ENCODE results near the gene TJP2. TPM values are rescaled to one million over a fixed set of nuclear protein-coding genes. Genes with fewer than 3 reads are reported as not detected.

TJP2 gene
- total and polyA plus RNA-seq, 12 donors = 24.2 to 117 (median 82.4) TPM

- H3K36me3 ChIP-seq = peaks cover 0 to 92% (median 56%) of the 10 kb centered on the region in 9 donors
- H3K27me3 ChIP-seq = no peaks in the 10 kb centered on the region
- intact Hi-C loops (cut with DNase I) = loop anchor here in 3 of 10 donors (5.0 to 10.0 kb wide), 3 partner anchors 162 to 172 kb away; no protein-coding TSS in a partner anchor
- H3K4me3 ChIP-seq = no peak overlapping the region
- DNase-seq (no peak), ATAC-seq (peak in 3 of 8 donors; percentile 9 to 36 (median 14))
- WGBS, 2 donors = 94 to 95% methylated on average over 8 of the region's 8 CpGs
- peak overlapping the region in 1 of 10 donors; percentile 28 for H3K27ac ChIP-seq
- H3K9me3 ChIP-seq = no peaks in the 10 kb centered on the region
- no peaks in the 10 kb centered on the region for H3K4me1 ChIP-seq
- no peak for TF ChIP-seq CTCF (IDR thresholded peaks at IDR 0.05)
These were observed 48.9 kb downstream of the TJP2 start for GRCh38 chr9:69222970-69223369.

- peaks cover 0 to 92% (median 53%) of the 10 kb centered on the region in 9 donors for H3K36me3 ChIP-seq
- H3K4me1 ChIP-seq = no peaks in the 10 kb centered on the region
- no peaks in the 10 kb centered on the region for H3K9me3 ChIP-seq
- 41 to 51% methylated on average over 2 of the region's 2 CpGs for WGBS, 2 donors
- intact Hi-C loops (cut with DNase I) = loop anchor here in 3 of 10 donors (5.0 to 10.0 kb wide), 3 partner anchors 161 to 171 kb away; no protein-coding TSS in a partner anchor
- TF ChIP-seq CTCF (IDR thresholded peaks at IDR 0.05) = peak; percentile 30 to 71 (median 62)
- DNase-seq (peak in 1 of 2 donors; percentile 37), ATAC-seq (peak; percentile 67 to 91 (median 80))
- no peak overlapping the region for H3K4me3 ChIP-seq
- peak overlapping the region in 1 of 10 donors; percentile 28 for H3K27ac ChIP-seq
- H3K27me3 ChIP-seq = no peaks in the 10 kb centered on the region
These were observed 49.5 kb downstream of the TJP2 start for GRCh38 chr9:69223605-69224004.

GRCh38 chr9:69229367-69229766, 55.3 kb downstream of the TJP2 start:
- no peak for TF ChIP-seq CTCF (IDR thresholded peaks at IDR 0.05)
- no peak overlapping the region for H3K27ac ChIP-seq
- H3K4me3 ChIP-seq = no peak overlapping the region
- WGBS, 2 donors = 73 to 88% methylated on average over 5 of the region's 5 CpGs
- no peaks in the 10 kb centered on the region for H3K27me3 ChIP-seq
- intact Hi-C loops (cut with DNase I) = loop anchor here in 2 of 10 donors (10.0 kb wide), 2 partner anchors 155 to 165 kb away; no protein-coding TSS in a partner anchor
- no peaks in the 10 kb centered on the region for H3K9me3 ChIP-seq
- no peak for DNase-seq
- peaks cover 0 to 99% (median 33%) of the 10 kb centered on the region in 9 donors for H3K36me3 ChIP-seq
- H3K4me1 ChIP-seq = peaks cover 0 to 7% (median 0%) of the 10 kb centered on the region in 9 donors
- no peak for ATAC-seq

GRCh38 chr9:69232135-69232534, 58.1 kb downstream of the TJP2 start:
- Histone ChIP-seq H3K9me3 (no peaks in the 10 kb centered on the region), H3K4me1 (peaks cover 0 to 20% (median 0%) of the 10 kb centered on the region in 9 donors), H3K36me3 (peaks cover 0 to 98% (median 28%) of the 10 kb centered on the region in 9 donors), H3K27ac (peak overlapping the region in 3 of 10 donors; percentile 35 to 37 (median 37)), H3K4me3 (no peak overlapping the region), H3K27me3 (no peaks in the 10 kb centered on the region)
- intact Hi-C loops (cut with DNase I) = loop anchor here in 2 of 10 donors (10.0 kb wide), 3 partner anchors 93 to 163 kb away; partner anchors contain the start of gene ENTREP1 (in 2 of the 2)
- DNase-seq (no peak), ATAC-seq (peak in 3 of 8 donors; percentile 18 to 49 (median 32))
- TF ChIP-seq CTCF (IDR thresholded peaks at IDR 0.05) = no peak
- 65 to 74% methylated on average over 6 of the region's 6 CpGs for WGBS, 2 donors

All from heart right ventricle (tissue), 16 donors.